Measurements from ENCODE around the gene CD8A. TPM values are rescaled to one million over a fixed set of nuclear protein-coding genes. Genes with fewer than 3 reads are reported as not detected.

Gene CD8A
- total and polyA plus RNA-seq, 10 of the 15 experiments (the other 5 are each of a cell fraction or from before 2014, with no cell fraction given), result 0.15 to 0.43 TPM; not detected in 8

GRCh38 chr2:86781363-86781762 is 9.3 kb downstream of the CD8A start (continued):
- no peak for TF ChIP-seq CEBPZ (IDR thresholded peaks at IDR 0.05; ENCODE audit: low read depth, low read length)
- TF ChIP-seq MTA3 (IDR thresholded peaks at IDR 0.05; ENCODE audit: borderline replicate concordance, low read length), result no peak
- no peak for TF ChIP-seq JUND (IDR thresholded peaks at IDR 0.05; ENCODE audit: low read depth, low read length)
- TF ChIP-seq PML (IDR thresholded peaks at IDR 0.05; ENCODE audit: low read length), result no peak
- no peak for TF ChIP-seq DPF2 (IDR thresholded peaks at IDR 0.05)
- no peak for TF ChIP-seq ZZZ3 (IDR thresholded peaks at IDR 0.05; ENCODE audit: control insufficient read depth, insufficient read length, low read depth)

- Histone ChIP-seq H3K4me1 (ENCODE audit: control insufficient read depth, insufficient read depth, low read length) (peaks cover 12% of the 10 kb centered on the region), H3K27me3 (replicated peaks in 1 of 2; ENCODE audit: control insufficient read depth in 2 of 2, insufficient read depth in 2 of 2, low read length in 1 of 2) (no peaks in the 10 kb centered on the region), H3K4me3 (no peak overlapping the region), H3K9me3 (replicated peaks; ENCODE audit: control insufficient read depth, insufficient read depth, low read length) (no peaks in the 10 kb centered on the region), H3K79me2 (ENCODE audit: control insufficient read depth, insufficient read depth, low read length) (no peaks in the 10 kb centered on the region), H2AFZ (ENCODE audit: control insufficient read depth, low read depth, low read length) (no peak overlapping the region), H3K36me3 (ENCODE audit: control insufficient read depth in 2 of 2, insufficient read depth in 2 of 2, low read length in 1 of 2) (peaks cover 0 to 4% of the 10 kb centered on the region in 2 experiments; a peak in 3 of 4 replicates), H3K27ac (ENCODE audit: control insufficient read depth, insufficient read depth) (no peak overlapping the region), H3K9ac (ENCODE audit: control insufficient read depth, insufficient read depth, low read length) (no peak overlapping the region), H3K4me2 (ENCODE audit: control insufficient read depth, insufficient read depth) (no peak overlapping the region), H4K20me1 (ENCODE audit: control insufficient read depth, insufficient read depth) (no peaks in the 10 kb centered on the region)
- in situ Hi-C loops (cut with MboI) (no loop called here), intact Hi-C loops (cut with micrococcal nuclease; ENCODE audit: unreplicated experiment) (no loop called here)
- 73% methylated on average over 3 of the region's 3 CpGs for WGBS (ENCODE audit: insufficient coverage, insufficient replicate concordance, low lambda C conversion rate, missing lambda C conversion rate)
- ChIA-PET SMC1A (ENCODE audit: uncharacterized antibody, unreplicated experiment) (interaction anchor here (1.4 kb wide), 1 partner anchor 18 kb away, joined by 4 read pairs; no protein-coding TSS in a partner anchor), CTCF (interaction anchor here (1.0 to 2.9 kb wide), 3 partner anchors 9 to 15 kb away, joined by 3 to 13 read pairs (median 5); no protein-coding TSS in a partner anchor), RAD21 (ENCODE audit: unreplicated experiment) (interaction anchor here (1.3 kb wide), 1 partner anchor 16 kb away, joined by 3 read pairs; no protein-coding TSS in a partner anchor), POLR2A (no interaction called here)
- DNase-seq (ENCODE audit: low read depth, low spot score) (no peak), ATAC-seq (no peak), FAIRE-seq (no peak)
- BruUV-seq (replicated peaks), result no TSS peak
- TF ChIP-seq SUZ12 (IDR thresholded peaks at IDR 0.05; ENCODE audit: unreplicated experiment), result no peak
- no peak for TF ChIP-seq IRF5 (IDR thresholded peaks at IDR 0.05; ENCODE audit: borderline replicate concordance)
- TF ChIP-seq MYB (IDR thresholded peaks at IDR 0.05; ENCODE audit: borderline replicate concordance, low read depth, low read length), result no peak
- no peak for TF ChIP-seq BHLHE40 (IDR thresholded peaks at IDR 0.05; ENCODE audit: borderline replicate concordance in 1 of 2, low read depth in 2 of 2, low read length in 1 of 2)
- TF ChIP-seq STAT1 (conservative IDR thresholded peaks at IDR 0.05), result no peak
- no peak for TF ChIP-seq MYC (IDR thresholded peaks at IDR 0.05; ENCODE audit: insufficient read depth, insufficient read length, insufficient replicate concordance, low read length, severe bottlenecking)
- TF ChIP-seq CEBPB (IDR thresholded peaks at IDR 0.05; ENCODE audit: borderline replicate concordance in 1 of 2, low read depth in 2 of 2, low read length in 2 of 2), result no peak
- TF ChIP-seq CHD4 (IDR thresholded peaks at IDR 0.05), result no peak
- TF ChIP-seq NFYA (IDR thresholded peaks at IDR 0.05; ENCODE audit: borderline replicate concordance, low read depth, low read length), result no peak
Observed at GRCh38 chr2:86779971-86780370, 10.7 kb downstream of the CD8A start.
